Esophagus mucosa (tissue), 1 donor: ENCODE results near the gene ATXN10. TPM values are rescaled to one million over a fixed set of nuclear protein-coding genes. Genes with fewer than 3 reads are reported as not detected.
A peak's percentile ranks its signal among the peaks of the same experiment; 100 is the strongest.

Experiments
- ATAC-seq: fragments of 200-7000 bp; cut with Tn5 transposase; one replicate; pipeline ENCODE4 v1.9.1; 2020
- total RNA-seq: library from RNA; stranded (reverse); gene quantifications from one replicate; pipeline ENCODE4 v1.2.4, GENCODE V29; 2023
- donor health status: DM: yes; HTN: yes; CAD: no.

ATXN10 gene
- total RNA-seq, 1 donor from 2014 or later, result 98.6 TPM

DNA sequence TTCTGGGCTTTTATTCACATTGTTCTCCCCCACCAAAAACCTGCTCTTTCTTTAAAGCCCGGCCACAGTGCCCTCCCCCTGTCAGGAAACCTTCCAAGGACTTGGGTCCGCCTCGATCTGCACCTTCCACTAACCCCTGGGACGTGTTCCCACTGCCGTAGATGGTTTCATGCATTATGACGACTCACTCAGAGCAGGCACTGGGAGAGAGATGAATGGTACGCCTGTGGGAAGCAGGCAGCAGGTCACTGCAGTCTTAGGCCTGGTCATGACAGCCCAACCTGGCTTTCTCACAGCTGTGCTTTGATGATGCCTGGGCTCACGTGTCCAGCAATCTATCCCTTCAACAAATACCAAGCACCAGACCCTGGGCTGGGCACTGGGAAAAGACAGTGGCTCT, 189.6 kb downstream of the ATXN10 start:
- ATAC-seq, result no peak

DNA sequence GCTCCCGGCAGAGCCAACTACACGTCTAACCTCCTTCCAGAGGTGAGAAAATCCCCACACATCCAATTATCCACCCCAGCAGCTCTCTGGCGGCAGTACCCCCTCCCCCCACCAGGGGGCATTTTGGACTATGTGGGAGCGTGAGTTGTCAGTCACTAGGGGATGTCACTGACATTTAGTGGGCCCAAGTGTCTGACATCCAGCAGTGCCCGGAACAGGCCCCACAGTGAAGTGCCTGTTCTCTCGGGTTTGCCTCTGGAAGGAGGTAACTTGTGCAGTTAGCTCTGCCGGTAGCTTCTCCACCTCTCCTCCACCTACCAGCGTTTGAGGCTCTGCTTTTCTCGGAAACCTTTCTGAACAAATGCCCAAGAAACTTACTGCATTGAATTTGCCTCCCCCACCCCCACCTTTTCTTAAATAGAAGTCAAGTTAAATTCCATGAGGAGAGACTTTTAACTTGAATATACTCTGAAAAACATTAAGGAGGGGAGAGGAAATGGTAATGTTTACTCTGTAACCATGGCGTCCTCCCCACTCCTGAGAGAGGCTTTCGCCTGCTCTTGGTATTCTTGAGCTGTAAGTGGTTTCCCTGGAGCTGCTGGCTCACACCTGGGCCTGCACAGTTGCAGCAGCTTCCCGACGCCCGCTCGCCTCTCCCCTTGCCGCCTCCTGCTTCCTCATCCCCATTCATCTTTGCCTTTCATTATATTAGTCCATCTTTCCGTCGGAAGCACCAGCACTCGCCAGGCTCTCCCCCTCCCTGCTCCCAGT, 192.5 kb downstream of the ATXN10 start:
- peak; percentile 33 for ATAC-seq

DNA sequence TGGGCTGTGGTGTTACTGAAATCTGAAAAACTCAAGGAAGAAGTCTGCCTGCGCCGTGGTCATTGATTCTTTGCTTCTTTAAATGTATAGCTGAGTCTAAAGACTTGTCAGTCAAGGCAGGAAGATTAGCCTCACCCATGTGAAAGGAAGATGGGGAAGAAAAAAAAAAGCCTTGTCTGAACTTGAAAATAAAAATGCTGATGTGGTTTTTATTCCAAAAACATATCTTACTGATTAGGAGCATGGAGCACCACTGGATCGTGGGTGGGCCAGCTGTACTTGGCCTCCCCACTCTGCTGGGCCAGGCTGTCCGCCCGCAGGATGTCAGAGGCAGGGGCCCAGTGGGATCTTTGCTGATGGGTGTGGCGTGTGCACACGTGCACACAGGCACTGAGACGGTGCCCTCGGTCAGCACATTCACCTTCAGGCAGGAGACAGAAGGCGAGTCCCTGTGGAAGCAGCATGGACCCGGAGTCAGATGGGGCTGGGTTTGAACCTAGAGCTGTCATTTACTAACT, 193.4 kb downstream of the ATXN10 start:
- peak; percentile 5 for ATAC-seq

DNA sequence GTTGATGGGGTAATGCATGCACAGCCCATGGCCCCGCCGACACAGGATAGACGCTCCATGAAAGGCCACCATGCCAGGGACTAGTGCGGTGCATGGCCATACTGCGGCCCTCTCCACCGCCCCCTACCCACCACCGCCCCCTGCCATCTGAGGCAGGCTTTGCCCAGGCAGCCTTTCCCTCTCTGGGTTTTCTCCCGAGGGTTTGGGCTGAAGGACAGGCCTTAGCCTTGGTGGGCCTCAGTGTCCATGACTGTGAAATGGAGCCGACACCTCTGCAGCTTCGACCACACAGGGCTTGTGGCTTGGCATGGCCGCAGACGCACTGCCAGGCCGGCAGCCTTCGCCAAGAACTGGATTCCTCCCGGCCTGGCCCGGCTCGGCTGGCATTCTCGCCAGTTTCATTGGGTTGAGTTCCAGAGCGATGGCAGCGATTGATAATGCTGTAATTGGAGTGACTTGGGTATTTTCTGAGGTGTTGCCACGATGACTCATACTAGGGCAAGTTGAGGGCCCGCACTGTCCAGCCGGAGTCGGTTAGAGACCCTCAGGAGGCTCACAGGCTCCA, 194.0 kb downstream of the ATXN10 start:
- peak; percentile 2 for ATAC-seq

DNA sequence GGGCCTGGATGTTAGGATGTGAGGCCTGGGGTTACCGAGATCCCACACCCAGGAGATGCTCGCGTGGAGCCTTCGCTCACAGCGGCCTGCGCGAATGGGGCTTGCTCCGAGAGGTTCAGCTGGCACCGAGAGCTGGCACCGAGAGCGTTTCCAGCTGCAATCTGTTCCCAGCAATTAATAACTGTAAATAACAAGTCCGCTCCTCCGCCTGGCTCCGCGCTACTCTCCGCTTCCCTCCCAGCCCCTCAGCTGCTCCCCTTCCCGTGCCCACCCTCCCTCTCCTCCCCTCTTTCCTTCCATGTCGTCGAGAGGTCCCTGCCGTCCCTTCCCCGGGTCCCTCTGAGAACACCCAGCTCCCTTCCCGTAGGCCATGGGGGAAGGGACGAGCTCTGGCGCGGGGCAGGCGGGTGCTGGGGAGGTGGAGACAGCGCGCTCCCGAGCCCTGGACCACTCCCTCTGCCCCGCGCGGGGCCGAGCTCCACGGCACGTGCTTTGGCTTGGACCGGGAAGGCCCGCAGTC, 194.6 kb downstream of the ATXN10 start:
- ATAC-seq, result peak; percentile 46

DNA sequence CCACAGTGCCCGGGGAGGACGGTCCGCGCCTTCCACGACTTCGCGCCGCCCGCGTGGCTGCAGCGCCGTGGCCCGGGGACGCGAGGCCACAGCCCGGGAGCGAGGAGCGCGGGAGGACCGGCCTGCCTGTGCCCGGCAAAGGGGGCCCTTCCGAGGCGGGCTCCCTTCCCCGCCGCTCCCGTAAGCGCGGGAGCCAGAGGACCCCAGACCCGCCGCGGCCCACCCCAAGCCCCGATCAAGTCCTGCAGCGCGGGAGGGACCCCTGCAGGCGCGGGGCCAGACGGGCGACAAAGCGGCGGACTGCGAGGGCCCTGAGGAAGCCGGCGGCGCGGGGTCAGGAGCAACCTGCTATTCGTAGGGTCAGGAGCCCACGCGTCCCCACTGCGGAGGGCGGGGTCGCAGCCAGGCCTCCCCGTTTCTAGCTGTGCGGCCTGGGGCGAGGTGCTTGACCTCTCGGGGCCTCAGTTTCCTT, 195.0 kb downstream of the ATXN10 start:
- ATAC-seq, result no peak

DNA sequence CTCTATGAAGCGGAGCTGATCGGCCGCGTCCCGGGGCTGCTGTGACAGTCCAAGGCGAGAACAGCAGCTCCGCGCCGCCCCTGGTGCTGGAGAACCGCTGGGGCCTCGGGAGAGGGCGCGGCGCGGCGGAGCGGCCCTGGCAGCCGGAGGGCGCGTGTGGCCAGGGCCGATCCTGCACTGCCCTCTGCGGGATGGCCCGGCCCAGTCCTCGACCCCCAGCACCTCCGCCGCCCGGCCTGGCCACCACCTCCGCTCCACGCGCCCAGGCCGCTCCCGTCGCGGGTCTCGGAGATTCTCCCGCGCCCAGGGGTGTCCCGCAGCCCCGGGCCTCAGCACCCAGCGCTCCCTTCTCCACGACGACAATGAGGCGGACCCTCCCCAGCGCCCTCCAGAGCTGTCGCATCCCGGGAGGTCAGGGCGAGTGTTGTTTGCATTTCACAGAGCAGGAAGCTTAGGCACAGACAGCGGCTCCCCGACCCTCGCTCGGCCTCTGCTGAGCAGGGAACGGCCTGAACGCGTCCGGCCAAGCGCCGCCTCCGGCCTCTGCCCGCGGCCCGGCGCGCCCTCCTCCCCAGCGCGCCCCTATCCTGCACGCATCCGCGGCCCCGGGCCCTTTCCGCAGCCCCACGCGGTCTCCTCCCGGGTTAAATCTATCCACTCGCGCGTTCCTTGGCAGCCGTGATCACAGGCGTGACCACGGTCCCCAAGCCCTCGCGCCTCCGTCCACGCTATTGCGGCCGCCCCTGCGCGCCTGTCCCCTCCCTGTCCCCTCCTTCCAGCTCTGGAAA, 195.7 kb downstream of the ATXN10 start:
- ATAC-seq, result peak; percentile 25

DNA sequence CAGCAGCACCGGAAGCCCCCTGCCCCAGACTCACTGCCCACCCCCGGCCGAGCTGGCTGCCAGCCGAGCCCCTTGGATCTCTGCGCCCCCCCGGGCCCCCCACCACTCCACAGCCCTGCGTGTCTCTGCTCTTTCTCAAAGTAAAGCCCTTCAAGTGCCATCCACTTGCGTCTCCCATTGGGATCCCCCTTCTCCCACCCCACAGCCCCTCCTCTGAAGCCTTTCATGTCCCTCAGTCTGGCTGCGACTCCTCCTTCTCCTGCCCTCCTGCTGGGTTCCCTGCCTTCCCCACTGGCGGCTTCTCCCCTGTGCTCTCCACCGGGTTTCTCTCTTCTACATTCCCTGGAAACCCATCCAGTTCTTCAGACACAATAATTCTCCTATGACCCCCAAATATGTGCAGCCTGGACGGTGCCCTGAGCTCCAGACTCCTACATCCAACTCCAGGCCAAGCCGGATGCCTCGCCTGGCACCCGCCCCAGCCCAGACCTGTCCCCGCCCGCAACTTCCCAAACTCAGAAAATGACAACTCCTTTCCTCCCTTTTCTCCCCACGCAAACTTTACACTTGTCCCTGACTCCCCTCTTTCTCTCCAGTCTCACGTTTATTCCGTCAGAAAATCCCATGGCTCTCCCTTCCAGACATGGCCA, 196.4 kb downstream of the ATXN10 start:
- ATAC-seq, result no peak

DNA sequence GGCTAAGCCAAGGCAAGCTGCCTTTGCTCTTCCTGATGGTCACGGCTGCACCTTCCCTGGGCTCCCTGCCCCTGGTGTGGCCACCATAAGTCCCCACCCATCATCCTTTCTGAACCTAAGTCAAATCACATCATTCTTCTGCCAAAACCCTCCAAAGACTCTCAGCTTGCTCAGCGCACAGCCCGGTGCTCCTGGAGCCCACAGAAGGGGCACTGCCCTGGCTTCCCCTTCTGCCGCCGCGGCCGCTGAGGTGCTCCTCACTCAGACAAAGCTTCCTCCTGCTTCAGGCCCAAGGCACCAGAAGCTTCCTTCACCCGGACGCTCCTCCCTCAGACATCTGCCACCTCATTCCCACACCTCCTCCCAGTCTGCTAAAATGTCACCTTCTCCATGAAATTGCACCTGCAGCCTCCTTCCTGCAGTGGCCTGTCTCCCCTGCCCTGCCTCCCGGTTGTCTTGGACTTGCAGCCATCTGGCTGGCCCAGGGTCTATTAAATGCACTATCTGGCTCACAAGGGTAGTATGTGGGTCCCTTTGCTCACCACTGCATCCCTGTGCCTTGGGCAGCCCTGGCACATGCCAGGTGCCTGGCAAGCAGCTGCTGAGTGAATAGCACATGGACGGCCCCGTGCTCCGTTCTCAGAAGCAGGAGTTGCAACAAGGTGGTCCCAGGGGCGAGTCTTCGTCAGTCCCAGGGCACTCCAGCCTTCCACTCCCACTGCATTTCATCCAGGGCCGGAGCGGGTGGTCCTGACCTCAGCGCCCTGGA, 197.1 kb downstream of the ATXN10 start:
- ATAC-seq, result no peak

DNA sequence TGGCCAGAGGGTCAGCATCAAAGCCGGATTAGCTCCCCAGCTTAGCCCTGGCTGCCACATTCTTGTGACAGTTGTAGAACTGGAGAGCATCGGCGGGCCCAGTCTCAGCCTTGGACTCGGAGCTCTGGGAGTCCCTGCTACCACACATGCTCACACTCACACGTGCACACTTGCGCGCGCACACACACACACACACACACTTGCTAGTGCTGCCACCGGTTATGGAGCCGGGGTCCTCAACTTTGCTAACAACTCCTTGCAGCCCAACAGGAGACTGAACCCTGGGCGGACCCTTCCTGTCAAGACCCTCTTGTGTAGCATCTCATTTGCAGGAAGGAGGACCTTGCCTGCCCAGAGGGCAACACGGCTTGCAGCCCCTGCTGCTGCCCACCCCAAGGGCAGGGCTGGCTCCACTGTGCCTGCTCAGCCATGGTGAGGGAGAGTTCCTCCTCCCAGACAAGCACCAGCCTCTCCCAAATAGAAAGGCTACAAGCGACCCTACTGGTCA, 197.8 kb downstream of the ATXN10 start:
- no peak for ATAC-seq

DNA sequence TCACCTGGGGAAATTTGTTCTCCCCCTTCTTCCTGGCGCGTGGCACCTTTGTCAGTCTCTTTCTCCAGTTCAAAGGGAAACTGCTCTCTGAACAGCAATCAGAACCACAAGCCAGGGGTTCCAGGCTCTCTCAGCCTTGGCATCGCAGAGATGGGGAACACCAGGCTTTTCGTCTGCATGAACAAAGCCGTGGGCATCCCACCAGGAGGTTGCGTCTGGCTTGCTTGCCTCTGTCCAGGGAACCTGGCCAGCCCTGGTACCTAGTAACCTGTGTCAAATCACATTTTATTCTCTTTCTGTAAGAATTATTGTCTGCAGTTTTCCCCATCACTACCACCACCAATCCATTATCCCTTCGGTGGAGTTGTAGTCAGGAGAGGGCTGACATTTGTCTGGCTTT, 198.4 kb downstream of the ATXN10 start:
- ATAC-seq, result no peak

DNA sequence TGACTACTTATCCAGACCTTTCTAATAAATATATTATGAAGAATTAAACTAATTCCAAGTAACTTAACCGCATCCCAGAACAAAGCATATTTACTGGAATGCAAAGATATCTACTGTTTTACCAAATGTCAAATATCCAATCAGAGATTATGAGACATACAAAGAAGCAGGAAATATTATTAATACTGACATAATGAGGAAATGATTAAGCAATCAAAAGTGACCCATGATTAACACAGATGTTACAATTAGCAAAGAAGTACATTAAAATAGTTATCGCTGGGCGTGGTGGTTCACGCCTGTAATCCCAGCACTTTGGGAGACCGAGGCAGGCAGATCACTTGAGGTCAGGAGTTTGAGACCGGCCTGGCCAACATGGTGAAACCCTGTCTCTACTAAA, 200.1 kb downstream of the ATXN10 start:
- ATAC-seq, result peak; percentile 27

DNA sequence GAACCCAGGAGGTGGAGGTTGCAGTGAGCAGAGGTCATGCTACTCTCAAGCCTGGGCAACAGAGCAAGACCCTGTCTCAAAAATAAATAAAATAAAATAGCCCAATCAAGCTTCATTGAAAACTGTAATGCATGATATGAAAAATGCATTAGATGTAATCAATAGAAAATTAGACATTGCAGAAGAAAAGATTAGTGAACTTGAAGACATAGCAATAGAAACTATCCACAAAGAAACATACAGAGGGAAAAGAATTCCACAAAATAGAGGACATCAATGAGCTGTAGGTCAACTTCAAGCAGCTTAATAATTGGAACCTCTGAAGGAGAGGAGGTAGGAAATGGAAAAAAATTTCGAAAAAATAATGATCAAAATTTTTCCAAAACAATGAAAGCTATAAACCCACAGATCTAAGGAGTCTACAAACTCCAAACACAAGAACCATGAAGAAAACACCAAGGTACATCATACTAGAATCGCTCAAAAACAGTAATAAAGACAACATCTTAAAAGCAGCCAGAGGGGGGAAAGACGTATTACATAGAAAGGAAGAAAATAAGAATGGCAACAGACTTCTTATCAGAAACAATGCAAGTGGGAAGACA, 201.1 kb downstream of the ATXN10 start:
- ATAC-seq, result no peak

DNA sequence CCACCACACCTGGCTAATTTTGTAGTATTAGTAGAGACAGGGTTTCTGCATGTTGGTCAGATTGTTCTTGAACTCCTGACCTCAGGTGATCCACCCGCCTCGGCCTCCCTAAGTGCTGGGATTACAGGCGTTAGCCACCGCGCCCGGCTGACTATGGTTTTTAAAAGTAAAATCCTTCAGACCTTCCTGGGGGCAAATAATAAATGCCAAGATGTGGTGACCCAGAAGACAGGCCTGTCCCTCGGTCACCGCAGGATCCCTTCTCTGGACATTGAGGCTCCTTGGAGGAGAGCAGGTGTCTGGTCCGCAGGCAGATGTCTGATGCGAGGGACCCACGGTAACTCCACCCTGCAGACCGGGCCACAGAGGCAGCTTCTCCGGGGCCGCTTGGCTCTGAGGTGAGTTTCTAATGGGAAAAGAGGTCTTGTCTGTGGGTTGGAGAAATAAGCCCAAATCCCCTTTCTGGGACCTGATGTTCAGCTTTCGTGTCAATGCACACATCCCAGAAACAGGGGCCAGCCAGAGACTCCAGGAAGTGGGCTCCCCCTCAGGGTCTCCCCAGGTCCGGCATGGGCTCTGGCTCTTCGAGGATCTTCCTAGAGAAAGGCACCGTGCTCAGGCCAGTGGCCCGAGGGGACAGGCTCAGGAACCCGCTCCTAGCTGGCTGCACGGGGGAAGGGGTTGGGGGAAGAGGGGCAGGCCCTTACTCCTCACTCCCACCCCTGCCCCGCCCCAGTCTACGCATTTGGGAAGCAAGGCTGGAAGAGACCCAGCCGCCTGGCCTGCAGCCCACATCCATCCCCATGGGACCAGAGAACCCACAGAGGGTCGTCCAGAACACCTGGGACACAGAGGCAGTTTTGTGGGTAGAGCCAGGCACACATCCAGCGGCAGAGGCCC, 204.8 kb downstream of the ATXN10 start:
- ATAC-seq, result no peak

DNA sequence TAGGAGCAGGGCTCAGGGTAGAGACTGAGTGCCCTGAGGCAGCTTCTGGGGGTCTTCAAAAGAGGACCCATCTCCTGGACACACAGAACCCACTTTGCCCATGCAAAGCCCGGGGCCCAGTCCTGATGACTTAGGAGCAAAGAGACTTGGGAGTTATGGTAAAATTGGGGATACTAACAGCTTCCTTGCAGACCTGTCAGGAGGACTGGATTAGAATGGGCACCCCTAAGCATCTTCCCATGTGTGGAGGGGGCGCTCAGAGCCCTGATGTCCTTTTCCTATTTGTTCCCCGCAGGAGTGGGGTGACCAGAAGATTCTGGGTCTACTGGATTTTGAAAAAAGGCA, 205.4 kb downstream of the ATXN10 start:
- ATAC-seq, result no peak

DNA sequence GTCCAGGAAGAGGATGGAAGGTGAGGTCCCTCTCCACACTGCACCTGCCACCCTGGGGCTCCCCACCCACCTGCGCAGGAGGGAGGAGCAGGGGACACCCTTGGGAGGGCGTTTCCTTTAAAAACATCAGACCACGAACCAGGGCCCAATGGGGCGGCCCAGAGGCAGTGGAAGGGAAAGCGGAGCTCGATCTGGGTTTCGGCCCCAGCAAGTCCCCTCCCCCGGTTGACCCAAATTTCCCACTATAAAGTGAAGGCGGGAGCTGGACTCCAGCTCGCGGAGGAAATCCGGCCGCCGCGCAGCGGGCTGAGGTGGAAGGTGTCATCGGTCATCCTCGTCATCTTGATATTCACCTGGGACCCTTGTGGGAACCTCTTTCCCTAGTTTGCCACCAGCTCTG, 206.0 kb downstream of the ATXN10 start:
- no peak for ATAC-seq

DNA sequence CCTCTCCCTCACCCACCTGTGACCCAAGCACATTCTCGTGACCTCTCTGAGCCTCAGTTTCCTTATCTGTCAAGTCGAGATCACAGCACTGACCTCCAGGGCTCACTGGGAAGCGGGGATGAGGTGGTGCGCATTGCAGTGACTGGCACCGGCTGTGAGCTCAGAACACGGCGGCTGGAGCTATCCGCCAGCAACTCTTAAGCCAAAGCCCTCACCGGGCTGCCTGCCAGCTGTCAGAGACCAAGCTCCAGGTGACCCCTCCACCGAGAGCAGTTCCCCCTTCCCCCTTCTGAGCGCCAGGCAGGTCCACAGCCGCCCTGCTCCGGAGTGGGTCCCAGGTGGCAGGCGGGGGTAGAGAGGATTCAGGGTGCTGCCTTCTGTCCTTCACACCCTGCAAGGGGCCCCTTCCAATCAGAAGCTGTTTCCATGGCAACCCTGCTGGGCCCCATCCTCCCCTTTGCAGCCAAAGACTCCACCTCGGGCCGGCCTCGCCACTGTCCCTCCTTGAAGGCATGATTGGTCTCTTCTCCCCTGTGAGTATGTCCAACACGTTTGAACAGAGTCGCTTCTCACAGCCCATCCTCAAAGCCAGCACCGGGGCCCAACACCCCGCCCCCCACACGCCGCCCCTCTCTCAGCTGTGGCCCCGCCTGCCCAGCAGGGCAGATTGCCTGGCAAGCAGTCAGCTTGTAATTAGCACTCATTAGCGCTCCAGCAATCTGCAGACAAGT, 206.6 kb downstream of the ATXN10 start:
- no peak for ATAC-seq

DNA sequence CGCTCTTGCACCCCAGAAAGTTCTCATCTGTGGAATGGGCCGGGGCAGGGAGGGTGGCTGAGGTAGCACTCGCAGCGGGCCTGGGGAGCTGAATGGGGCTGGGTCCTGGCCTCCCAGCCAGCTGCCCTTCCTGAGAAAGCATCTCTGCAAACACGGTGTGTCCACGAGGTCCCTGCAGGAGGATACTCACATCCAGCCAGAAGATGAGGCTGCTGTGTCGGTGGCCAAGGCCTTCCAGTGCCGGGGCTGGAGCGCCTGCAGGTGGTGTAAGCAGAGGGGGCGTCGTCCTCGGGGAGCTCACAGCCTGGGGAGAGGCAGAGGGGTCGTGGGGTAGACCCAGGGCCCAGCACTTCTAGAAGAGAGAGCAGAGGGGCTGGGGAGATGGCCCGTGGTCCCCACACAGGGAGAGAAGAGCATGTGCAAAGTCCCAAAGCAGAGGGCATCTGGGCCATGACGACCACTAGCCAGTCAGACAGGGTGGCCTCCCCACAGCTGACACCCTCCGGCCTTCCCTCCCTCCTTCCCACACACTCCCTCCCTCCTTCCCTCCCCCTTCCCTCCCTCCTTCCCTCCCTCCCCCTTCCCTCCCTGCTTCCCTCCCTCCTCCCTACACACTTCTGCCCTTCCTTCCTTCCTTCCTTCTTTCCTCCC, 207.4 kb downstream of the ATXN10 start:
- ATAC-seq, result no peak

DNA sequence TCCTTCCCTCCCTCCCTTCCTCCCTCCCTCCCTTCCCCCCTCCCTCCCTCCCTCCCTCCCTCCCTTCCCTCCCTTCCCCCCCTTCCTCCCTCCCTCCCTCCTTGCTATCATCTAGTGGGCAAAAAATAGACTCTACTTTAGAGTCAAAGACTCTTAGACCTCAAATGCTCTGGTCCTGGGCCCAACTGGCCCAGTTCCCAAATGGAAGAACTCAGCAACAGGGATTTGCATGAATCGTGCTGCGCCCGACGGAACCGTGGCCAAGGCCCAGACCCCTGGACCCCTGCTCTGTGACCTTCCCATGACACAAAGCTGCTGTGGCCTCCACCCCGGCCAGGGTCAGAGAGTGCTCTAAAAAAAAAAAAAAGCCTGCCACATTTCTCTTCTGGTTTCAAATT, 207.9 kb downstream of the ATXN10 start:
- no peak for ATAC-seq
